ENCODE results near the gene CD82.

Gene CD82

DNA sequence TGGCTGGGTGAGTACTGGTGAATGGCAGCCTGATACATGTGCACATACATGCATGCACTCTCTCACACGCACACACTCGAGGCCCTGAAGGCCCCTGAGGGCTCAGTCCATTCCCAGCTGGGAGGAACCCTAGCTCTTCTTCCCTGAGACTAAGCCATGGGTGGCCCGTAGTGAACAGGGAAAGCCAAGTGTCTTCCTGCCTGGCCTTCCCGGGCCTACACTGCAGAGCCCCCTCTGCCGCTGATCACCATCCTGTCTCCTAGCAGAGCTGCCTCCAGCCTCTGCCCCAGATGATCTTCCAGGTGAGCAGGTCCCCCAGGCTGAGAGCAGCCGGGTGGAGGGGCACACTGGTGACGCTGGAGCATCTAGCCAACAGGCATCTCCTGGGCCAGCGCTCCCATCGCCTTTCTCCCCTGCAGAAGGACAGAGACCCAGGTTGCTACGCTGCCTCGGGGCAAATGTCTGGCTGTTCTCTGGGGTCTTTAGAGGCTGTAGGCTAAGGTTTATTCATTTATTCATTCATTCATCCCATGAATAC, 57.3 kb downstream of the CD82 start:
- TF ChIP-seq, protein P1, sequence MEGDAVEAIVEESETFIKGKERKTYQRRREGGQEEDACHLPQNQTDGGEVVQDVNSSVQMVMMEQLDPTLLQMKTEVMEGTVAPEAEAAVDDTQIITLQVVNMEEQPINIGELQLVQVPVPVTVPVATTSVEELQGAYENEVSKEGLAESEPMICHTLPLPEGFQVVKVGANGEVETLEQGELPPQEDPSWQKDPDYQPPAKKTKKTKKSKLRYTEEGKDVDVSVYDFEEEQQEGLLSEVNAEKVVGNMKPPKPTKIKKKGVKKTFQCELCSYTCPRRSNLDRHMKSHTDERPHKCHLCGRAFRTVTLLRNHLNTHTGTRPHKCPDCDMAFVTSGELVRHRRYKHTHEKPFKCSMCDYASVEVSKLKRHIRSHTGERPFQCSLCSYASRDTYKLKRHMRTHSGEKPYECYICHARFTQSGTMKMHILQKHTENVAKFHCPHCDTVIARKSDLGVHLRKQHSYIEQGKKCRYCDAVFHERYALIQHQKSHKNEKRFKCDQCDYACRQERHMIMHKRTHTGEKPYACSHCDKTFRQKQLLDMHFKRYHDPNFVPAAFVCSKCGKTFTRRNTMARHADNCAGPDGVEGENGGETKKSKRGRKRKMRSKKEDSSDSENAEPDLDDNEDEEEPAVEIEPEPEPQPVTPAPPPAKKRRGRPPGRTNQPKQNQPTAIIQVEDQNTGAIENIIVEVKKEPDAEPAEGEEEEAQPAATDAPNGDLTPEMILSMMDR (IDR thresholded peaks at IDR 0.05; ENCODE audit: control insufficient read depth, insufficient read depth, low read depth, low read length, missing control alignments) = no peak
- no peak for DNase-seq (ENCODE audit: low read depth)
- H3K4me3 ChIP-seq (ENCODE audit: control insufficient read depth, low read depth, low read length) = no peak overlapping the region

GRCh38 chr11:44623341-44623730, 57.9 kb downstream of the CD82 start:
- no peak for DNase-seq (ENCODE audit: low read depth)
- H3K4me3 ChIP-seq (ENCODE audit: control insufficient read depth, low read depth, low read length) = no peak overlapping the region
- TF ChIP-seq, protein P1 (IDR thresholded peaks at IDR 0.05; ENCODE audit: control insufficient read depth, insufficient read depth, low read depth, low read length, missing control alignments) = no peak

- TF ChIP-seq, protein P1 (IDR thresholded peaks at IDR 0.05; ENCODE audit: control insufficient read depth, insufficient read depth, low read depth, low read length, missing control alignments) = no peak
- H3K4me3 ChIP-seq (ENCODE audit: control insufficient read depth, low read depth, low read length) = no peak overlapping the region
- DNase-seq (ENCODE audit: low read depth) = no peak
These were observed 58.4 kb downstream of the CD82 start for GRCh38 chr11:44623731-44624491.

DNA sequence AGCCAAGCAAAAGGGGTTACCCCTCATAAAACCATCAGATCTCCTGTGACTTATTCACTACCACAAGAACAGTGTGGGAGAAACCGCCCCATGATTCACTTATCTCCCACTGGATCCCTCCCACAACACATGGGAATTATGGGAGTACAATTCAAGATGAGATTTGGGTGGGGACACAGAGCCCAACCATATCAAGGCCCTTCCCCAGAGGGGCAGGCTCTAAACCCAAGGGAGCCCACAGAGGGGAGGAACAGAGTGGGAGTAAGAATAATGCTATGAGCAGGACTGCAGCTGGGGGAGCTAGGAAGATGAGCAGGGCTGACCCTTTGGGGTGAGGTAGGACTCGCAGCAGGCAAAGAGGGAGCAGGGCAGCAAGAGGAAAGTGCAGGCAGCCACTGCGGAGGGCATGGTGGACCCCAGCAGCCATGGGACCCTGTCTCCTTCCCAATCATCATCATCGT, 59.3 kb downstream of the CD82 start:
- H3K4me3 ChIP-seq (ENCODE audit: control insufficient read depth, low read depth, low read length) = no peak overlapping the region
- TF ChIP-seq, protein P1 (IDR thresholded peaks at IDR 0.05; ENCODE audit: control insufficient read depth, insufficient read depth, low read depth, low read length, missing control alignments) = no peak
- no peak for DNase-seq (ENCODE audit: low read depth)

- no peak overlapping the region for H3K4me3 ChIP-seq (ENCODE audit: control insufficient read depth, low read depth, low read length)
- TF ChIP-seq, protein P1 (IDR thresholded peaks at IDR 0.05; ENCODE audit: control insufficient read depth, insufficient read depth, low read depth, low read length, missing control alignments) = no peak
- no peak for DNase-seq (ENCODE audit: low read depth)
These were observed 60.5 kb downstream of the CD82 start for GRCh38 chr11:44625759-44626523.

DNA sequence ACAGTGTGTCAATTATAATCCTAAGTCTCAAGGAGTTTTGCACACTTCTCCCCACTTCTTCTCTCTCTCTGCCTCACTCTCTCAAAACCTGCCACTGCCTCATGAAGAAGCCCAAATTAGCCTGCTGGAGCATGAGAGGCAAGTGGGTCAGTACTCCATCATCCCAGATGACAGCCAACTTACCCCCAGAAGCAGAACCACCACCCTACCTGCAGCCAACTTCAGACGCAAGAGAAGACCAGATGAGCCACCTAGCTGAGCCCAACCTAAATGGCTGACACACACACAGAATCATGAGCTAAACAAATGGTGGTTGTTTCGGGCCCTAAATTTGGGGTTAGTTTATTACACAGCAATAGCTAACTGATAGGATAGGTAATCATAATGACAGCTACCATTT, 61.2 kb downstream of the CD82 start:
- TF ChIP-seq, protein P1 (IDR thresholded peaks at IDR 0.05; ENCODE audit: control insufficient read depth, insufficient read depth, low read depth, low read length, missing control alignments) = no peak

More for the DNA sequence above, 61.2 kb downstream of the CD82 start:
- DNase-seq (ENCODE audit: low read depth) = no peak
- H3K4me3 ChIP-seq (ENCODE audit: control insufficient read depth, low read depth, low read length) = no peak overlapping the region
